AG08395 (cell line): ENCODE results near the gene HOGA1.

Experiments used
- DNase-seq: peaks from one replicate; pipeline ENCODE4 v3.0.0; 2012; ENCODE audit warnings: mixed read lengths, low spot score

Gene HOGA1

DNA sequence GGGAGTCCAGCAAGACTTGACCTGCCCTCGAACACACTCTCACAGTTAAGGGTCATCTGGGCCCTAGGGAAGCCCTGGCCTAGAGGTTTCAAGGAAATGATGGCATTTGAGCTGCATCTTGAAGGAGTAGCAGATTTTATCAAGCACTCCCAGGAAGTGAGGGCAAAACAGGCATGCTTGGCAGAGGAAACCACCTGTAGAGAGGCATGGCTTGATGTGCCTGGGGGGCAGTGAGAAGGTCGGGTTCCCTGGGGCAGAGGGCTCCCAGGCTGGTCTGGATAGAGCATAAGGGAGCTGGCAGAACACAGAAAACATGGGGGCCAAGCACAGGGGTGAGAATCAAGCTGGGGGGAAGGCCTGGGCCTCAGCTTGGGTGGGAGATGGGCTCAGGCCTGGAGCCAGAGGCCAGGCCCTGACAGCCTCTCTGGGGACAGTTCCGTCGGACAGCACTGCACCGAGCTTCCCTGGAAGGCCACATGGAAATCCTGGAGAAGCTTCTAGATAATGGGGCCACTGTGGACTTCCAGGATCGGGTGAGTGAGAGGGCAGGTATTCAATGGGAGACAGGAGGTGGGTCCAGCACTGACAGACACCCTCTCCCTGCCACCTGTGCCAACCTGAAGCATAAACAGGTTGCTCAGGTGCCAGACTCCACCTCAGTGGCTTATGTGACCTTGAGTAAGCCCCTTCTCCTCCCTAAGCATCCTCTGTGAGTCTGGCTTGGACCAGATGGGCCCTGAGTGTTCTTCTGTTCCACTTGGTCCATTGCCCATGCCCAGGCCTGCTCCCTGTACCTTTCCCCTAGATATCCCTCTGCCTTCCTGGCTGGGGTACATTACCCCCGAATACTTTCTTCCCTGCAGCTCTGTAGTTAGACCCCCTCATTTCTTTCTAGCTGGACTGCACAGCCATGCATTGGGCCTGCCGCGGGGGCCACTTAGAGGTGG lies 3.5 kb upstream of the HOGA1 start:
- DNase-seq = no peak

DNA sequence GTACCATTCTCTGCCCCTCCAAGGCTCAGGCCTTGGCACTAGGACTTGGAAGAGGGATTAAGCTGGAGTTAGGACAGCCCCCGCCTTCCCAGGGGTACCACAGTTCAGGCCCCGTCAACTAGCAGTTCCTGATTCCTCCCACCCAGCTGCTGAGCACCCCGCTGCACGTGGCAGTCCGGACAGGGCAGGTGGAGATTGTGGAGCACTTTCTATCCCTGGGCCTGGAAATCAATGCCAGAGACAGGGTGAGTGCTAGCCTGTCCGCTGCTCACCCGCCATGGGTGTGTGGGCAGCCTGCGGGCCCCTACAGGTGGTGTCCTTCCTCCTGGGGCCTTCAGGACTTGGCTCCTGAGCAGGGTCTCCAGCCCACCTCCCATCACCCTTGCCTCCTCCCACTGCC lies 2.0 kb upstream of the HOGA1 start:
- no peak for DNase-seq

DNA sequence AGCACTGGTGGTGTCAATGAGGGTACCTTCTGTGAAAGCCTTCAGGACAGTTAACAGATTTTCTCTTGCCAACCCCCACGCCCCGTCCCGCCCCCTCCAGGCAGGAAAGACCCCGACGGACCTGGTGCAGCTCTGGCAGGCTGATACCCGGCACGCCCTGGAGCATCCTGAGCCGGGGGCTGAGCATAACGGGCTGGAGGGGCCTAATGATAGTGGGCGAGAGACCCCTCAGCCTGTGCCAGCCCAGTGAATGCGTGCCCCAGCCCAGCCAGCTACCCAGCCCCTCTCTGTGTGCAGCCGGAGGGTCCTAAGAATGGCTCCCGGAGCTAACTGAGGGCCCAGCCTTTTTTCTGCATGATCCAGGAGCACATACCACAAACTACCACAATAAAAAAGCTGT lies 713 bp upstream of the HOGA1 start:
- DNase-seq = no peak

DNA sequence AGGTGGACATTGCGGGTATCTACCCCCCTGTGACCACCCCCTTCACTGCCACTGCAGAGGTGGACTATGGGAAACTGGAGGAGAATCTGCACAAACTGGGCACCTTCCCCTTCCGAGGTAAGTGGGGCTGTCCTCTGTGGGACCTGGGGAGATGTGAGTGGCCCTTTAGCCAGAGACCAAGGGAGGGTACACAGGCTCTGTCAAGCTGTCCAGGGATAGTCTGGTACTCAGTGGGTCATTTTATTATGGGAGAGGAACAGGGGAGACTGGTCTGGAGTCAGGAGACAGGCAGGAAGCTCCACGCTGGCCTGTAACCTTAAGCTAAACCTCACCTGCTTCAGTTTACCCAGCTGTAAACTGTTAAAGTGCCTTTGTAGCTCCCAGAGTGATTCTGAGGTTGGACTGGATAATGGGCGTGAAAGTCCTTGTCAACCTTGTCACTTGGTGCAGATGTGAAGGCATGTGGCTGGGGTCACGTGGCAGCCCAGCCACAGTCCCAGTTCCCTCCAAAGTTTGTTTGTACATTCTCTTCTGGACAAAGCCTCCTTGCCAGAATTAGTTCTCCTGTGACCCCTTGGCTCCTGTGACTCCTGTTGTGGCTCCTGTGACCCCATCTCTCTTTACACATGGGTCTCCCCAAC lies 729 bp downstream of the HOGA1 start:
- DNase-seq = no peak

DNA sequence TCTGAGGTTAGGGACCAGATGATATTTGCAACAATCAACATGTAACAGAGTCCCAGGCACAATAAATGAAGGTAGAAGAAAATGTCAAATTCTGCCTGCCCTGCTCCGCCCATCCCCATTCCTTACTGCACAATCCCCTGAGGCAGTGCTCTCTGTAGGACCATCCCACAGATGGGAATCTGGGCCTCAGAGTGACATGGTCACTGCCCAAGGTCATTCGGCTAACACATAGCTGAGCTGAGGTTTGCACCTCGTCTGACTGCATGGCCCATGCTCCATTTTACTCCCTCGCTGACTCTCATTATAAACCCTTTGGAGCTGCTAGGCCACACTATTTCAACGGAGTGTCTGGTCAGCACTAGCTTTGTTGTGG lies 1.2 kb downstream of the HOGA1 start:
- DNase-seq = no peak

DNA sequence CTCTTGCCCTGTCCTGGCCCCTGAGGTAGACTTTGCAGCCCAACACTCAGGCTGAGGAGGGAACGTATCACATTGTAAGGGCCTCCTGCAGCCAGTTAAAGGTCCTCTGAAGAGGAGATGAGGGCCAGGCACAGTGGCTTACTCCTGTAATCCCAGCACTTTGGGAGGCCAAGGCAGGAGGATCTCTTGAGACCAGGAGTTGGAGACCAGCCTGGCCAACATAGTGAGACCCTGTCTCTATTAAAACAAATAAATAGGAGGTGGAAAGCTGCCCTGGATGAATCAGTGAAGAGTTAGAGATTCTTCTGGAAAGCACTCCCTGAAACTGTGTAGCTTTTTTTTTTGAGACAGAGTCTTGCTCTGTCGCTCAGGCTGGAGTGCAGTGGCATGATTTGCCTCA lies 3.0 kb downstream of the HOGA1 start:
- DNase-seq = no peak

DNA sequence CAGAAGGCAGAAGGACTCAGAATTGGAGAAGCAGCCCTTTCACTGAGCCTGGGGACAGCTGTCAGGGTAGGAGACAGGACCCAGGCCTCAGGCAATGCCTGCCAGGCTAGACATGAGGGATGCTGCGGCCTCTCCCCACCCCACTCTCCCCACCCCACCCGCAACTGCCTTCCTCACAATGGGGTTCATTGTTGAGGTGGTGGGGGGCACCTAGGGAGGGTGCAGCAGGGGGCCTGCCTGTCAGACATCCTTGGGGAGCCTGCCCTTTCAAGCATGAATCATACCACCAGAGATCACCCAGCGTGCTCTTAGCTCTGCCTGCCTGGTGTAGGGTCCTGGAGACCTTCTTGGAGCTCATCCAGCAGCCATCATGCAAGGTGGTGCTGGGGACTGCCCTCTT lies 5.3 kb downstream of the HOGA1 start, which contains the start of gene C10orf62:
C10orf62 (plus strand) TSS at position 243 of the 400 bp plus-strand sequence. CDS start 177 bp downstream, outside the sequence.
- DNase-seq = no peak

DNA sequence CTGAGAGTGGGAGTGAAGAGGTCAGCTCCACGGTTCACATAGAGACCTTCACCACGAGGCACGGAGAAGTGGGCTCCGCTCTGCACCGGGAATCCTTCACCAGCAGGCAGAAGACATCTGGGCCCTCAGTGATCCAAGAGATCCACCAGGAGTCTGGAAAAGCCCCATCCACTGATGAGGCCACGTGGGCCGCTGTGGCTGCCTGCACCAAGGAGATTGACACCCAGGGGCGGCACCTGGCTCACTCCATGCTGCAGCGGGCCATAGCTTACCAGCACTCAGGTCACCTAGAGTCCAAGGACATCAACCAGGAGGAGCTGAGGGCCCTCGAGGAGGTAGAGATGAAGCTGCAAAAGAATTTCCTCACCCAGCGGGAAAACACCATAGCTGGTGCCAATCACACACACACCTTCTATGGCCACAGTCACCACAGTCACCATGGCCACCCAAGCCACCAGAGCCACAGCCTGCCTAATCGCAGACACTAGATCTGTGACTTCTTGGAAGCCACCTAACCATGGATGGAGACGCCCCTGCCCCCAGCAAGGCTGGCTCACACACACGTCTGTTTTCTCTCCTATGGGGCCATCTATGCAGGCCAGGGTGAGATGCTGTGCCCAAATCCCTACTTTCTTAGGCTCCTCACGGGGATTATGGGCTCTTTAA lies 6.0 kb downstream of the HOGA1 start:
- no peak for DNase-seq

DNA sequence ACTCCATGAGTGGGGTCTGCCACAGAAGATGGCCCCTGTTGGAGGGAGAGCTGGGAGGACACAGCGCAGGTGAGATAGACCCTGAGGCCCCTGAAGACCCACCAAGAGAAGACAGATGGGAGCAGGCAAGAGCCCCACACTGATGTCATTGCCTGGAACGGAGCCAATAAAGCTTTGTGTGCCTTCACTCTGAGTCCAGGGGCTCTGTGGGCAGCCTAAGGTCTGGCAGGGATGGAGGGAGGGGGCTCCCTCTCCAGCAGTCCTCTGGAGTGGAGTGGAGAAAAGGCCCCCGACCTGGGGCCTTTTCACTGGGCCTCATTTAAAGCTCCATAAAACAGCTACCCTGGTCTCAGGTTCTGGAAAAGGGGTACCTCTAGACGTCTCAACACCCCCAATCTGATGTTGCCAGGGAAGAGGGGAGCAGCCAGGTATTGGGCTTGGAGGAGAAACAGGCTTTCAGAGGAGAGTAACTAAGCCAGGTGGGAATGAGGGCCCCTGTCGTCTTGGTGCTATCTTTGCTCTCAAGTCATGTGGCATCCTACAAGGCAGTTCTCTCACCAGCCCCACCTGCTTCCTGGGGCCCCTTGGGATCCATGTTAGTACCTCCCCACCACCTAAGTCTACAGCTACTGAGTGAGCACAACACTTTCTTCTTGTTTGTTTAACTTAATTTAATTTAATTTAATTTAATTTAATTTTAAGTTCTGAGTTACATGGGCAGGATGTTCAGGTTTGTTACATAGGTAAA lies 6.7 kb downstream of the HOGA1 start:
- DNase-seq = no peak

DNA sequence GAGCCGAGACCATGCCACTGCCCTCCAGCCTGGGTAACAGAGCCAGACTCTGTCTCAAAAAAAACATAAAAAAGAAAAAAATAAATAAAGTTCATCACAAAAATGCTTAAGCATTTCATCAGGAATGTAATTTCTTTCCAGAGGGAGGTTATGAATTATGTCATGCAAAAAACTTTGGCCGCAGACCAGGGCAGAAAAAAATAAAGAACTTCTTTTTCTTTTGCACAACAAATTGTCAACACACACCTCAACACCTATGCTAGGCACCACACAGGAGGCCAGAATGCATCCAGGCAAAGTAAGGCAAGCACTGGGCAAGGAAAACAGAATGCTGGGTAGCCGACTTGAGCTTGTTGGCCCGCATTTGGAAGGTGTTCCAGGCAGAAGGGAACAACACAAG lies 9.2 kb downstream of the HOGA1 start:
- DNase-seq = peak; percentile 22

DNA sequence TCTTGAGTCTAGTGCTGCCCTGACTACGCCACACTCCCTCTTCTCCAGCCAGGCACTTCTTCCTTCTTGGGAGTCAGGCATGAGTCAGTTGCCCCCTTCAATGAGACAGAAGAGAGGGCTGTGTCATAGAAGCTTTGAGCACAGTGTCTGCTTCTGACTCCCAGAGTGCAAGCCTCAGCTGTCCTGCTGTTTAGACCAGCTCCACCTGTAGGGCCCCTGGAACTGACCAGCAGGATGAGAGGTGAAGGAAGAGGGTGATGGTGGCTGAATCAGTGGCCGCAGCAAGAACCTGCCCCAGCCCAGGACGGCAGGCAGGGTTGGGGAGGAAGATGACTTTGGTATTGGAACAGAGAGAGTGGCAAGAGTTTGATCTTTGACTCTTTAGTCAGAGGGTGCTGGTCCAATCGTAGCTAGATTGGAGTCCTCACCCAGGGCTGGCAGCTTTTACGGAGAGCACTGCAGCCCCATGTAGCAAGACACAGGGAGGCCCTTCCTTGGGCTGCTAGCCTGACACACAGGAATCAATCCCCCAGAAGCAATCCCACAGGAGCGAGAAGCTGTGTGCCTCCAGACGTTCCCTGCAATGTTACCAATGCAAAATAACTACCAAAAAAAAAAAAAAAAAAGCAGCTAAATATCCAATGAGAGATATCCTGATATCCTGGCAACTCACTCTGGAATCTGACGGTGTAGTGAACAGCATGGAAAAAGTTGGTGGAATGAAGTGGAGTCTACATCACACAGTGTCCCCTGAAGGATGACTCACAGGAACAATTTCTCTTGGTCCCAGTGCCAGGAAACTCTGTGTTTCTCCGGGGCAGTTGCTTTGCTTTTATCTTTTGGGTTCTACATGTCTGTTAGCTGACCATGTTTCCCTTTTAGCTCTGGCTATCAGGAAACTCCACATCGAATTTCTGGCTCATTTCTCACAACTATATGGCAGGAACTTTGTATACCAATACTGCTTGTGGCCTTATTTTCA lies 12.2 kb downstream of the HOGA1 start:
- DNase-seq = peak; percentile 92

DNA sequence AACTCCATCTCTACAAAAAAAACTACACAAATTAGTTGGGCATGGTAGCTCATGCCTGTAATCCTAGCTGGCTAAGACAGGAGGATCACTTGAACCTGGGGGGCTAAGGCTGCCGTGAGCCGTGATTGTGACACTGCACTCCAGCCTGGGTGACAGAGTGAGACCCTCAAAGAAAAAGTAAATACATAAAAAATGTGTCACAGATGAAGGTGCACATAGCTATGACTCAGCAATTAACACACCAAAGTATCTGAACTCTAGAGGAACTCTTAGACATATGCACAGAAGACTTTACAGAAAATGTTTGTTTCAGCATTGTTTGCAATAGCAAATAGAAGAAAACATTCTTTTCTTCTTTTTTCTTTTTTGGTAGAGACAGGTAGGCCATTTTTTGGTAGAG lies 13.6 kb downstream of the HOGA1 start:
- DNase-seq = no peak

DNA sequence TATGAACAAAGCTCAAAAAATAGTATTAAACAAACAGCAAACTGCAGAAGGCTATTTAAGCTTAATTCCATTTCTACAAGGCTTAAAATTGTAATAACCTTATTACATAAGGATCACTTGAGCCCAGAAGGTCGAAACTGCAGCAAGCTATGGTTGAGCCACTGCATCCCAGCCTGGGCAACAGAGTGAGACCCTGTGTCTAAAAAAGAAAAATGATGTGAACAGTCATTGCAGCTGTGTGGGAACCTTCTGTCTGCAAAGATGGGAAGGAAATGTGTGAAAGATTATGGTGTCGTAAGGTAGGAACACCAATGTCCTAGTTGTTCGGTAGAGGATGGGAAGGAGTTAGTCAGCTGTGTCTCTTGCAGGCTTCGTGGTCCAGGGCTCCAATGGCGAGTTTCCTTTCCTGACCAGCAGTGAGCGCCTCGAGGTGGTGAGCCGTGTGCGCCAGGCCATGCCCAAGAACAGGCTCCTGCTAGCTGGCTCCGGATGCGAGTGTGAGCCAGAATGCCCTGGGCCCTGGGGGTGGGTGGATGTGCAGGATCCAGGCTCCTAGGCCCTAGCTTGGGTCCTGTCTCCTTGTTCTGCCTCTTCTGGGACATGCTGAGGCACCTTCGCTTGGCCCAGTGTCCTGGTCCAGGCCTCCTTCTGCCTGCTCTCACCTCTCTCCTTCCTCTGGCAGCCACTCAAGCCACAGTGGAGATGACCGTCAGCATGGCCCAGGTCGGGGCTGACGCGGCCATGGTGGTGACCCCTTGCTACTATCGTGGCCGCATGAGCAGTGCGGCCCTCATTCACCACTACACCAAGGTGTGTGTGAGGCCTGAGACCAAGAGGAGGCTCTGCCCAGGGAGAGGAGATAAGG lies 14.4 kb downstream of the HOGA1 start:
- DNase-seq = no peak

DNA sequence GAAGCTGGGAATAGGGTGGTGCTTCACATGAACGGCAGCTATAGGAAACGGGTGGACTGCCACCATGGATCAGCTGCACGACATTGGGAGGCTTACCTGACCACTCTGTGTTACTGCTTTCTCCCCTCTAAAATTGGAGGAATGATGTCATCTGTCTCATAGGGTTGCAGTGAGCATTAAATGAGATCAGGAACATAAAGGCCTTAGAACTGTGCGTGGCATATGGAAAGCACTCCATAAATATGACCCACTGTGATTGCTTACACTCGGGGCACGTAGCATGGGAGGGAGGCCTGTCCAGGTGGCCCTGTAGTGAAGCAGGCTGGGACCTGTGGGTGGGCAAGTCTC lies 15.1 kb downstream of the HOGA1 start:
- DNase-seq = no peak

DNA sequence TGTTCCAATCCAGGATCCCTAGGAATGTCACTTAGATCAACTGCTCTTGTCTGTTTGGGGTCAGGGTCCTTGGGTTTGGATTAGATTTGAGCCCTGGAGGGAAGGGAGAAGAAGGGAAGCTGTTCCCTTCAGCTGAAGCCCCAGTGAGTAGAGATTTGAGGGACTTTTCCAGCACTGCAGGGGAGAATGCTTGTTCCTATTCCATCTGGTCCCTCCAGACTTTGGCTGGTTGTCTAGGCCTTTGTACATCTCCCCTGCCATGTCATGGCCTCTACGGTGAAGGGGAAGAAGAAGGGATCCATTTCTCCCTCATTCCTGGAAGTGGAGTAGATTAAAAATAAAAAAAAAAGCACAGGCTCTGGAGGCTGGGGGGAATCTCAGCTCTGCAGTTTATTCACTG lies 16.4 kb downstream of the HOGA1 start:
- no peak for DNase-seq

DNA sequence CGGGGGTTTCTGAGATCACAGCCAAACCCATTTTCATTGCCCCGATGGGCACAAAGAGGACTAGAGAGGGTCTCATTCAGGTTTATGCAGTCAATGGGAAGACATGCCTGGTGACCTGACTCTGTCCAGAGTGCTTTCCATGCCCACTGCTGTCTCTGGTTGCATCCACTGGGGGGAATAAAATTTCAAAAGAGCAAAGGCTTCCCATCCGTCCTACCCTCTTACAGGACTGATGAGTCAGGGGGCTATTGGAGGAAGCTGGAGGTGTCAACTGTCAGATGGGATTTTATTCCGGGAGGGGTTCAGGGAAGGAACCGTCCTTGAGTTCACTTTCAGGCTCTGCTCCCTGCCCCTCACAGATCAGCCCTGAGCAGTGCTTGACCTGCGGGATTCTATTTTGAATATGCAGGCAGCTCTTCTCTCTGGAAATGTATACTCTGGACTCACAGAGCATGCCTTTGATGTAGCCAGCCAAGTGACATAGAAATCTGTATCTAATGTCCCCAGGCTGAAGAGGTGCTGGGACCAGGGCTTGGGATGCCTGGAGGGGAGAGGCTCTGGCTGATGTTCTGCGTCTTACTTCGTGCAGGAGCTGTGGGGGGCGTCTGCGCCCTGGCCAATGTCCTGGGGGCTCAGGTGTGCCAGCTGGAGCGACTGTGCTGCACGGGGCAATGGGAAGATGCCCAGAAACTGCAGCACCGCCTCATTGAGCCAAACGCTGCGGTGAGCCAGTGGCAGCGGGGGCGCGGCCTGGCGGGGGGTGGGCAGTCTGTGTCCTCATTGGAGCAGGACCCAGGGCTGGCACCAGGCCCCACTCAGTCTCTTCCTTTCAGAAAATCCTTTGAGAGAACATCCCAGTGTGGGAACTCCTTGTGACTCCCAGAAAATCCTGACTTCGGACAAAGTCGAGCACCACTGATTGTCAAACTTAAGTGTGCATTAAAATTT lies 17.4 kb downstream of the HOGA1 start:
- DNase-seq = no peak

DNA sequence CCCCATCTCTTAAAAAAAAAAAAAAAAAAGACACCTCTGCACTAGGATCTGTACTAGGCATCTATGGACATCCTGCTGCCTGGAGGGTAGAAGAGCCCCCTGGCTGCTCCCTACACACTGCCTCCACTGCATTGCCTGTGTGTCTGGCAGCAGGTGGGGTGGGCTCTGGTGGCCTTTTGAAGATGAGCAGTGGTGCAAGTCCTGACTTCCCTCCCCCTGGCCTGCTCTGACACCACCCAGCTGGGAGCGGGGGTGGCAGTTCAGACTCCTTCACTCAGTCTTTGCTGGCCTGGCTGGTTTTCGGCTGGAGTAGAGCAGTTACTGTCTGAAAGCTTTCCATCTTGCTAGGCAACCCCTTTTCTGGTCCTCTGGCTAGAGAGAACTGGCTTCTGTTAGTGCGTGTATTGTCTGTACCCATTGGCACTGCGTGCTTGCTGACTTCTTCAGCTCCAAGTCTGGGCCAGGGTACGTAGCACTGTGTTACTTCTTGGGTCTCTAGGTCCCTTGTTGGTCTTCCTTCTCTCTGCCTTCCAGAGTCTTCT lies 23.0 kb downstream of the HOGA1 start:
- no peak for DNase-seq

DNA sequence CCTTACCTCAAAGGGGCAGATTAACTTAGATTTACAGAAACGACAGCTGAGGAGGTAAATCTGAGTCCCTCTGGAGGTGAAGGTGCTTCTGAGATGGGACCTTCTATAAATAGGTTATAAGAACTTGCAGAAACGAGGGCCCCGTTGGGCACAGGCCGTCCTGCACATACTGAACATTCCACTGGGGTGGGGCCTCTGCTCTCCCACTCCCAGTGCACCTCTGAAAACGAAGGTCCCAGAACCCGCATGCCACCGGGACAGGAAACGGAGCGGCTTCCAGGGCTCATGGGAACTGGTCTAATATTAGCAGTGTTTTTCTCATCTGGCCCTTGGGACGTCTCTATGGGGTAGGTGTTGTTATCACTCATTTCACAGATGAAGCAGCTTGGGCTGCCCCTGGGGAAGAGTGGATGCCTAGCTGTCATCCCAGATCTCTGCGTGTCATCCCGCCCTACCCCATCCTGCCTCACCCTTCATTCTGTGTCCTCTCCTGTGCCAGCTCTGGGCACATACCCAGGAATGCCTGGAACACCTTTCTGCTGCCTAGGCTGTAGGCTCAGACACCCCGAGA lies 24.9 kb downstream of the HOGA1 start:
- DNase-seq = no peak
